Measurements from ENCODE around the gene F10.

GRCh38 chr13:113125506-113126264 is 3.1 kb downstream of the F10 start:
- TF ChIP-seq, protein P1, sequence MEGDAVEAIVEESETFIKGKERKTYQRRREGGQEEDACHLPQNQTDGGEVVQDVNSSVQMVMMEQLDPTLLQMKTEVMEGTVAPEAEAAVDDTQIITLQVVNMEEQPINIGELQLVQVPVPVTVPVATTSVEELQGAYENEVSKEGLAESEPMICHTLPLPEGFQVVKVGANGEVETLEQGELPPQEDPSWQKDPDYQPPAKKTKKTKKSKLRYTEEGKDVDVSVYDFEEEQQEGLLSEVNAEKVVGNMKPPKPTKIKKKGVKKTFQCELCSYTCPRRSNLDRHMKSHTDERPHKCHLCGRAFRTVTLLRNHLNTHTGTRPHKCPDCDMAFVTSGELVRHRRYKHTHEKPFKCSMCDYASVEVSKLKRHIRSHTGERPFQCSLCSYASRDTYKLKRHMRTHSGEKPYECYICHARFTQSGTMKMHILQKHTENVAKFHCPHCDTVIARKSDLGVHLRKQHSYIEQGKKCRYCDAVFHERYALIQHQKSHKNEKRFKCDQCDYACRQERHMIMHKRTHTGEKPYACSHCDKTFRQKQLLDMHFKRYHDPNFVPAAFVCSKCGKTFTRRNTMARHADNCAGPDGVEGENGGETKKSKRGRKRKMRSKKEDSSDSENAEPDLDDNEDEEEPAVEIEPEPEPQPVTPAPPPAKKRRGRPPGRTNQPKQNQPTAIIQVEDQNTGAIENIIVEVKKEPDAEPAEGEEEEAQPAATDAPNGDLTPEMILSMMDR (IDR thresholded peaks at IDR 0.05), result no peak
- TF ChIP-seq POLR2A (IDR thresholded peaks at IDR 0.05), result no peak
